Endothelial cell of umbilical vein (primary cell): ENCODE data around the gene SLCO2A1. TPM values are rescaled to one million over a fixed set of nuclear protein-coding genes. Genes with fewer than 3 reads are reported as not detected.

ENCODE experiments used
- BruUV-seq: library from RNA; stranded (reverse); fragments of 400-500 nt; replicated peaks from 2 replicates; lab custom pipeline; 2021; lab: Mats Ljungman, UMichigan
- CTCF ChIA-PET: fragments of 300-600, 350-600 bp; sonication (Branson Sonifier 250); formaldehyde crosslinking; loops from one replicate; lab custom pipeline; 2021; ENCODE audit warnings: antibody characterized with exemption, inconsistent platforms; lab: Charles Lee
- POLR2A ChIA-PET: fragments of 300-600, 350-600 bp; sonication (Branson Sonifier 250); formaldehyde crosslinking; loops from one replicate; lab custom pipeline; 2021; ENCODE audit warnings: antibody characterized with exemption, inconsistent platforms; lab: Charles Lee
- DNase-seq: peaks from one replicate; pipeline ENCODE4 v3.0.0-alpha.2; 2011; ENCODE audit warnings: low read depth, low spot score
- FAIRE-seq: peaks from 2 replicates; lab custom pipeline; 2011; peaks lifted over from hg19 to GRCh38; lab: Jason Lieb, UNC
- H2AFZ ChIP-seq: 2 replicates; pipeline ENCODE4 v1.6.0; 2012; ENCODE audit warnings: low read depth, low read length, control low read depth, inconsistent platforms
- H3K27ac ChIP-seq: 2 replicates; pipeline ENCODE4 v1.5.1; 2011; ENCODE audit warnings: low read depth, mild to moderate bottlenecking, control low read depth, low read length, moderate library complexity; ENCODE audit not compliant: insufficient read depth
- H3K27me3 ChIP-seq, 2 experiments: 2 replicates each; pipeline versions ENCODE4 v1.6.0 to v1.6.1; 2011; ENCODE audit warnings: low read length in 2 of 2, mixed read lengths in 1 of 2; ENCODE audit not compliant: control insufficient read depth in 2 of 2, insufficient read depth in 2 of 2
- H3K36me3 ChIP-seq, 2 experiments: 2 replicates in 1 of 2; 3 replicates in 1 of 2; pipeline ENCODE4 v1.5.1; 2011; ENCODE audit warnings: low read length in 2 of 2, mild to moderate bottlenecking in 1 of 2, moderate library complexity in 1 of 2; ENCODE audit not compliant: control insufficient read depth in 2 of 2, insufficient read depth in 2 of 2; ENCODE audit errors: extremely low read depth in 1 of 2
- H3K4me1 ChIP-seq: 3 replicates; pipeline ENCODE4 v1.5.1; 2011; ENCODE audit warnings: mild to moderate bottlenecking, low read length; ENCODE audit not compliant: control insufficient read depth, insufficient read depth; ENCODE audit errors: extremely low read depth
- H3K4me2 ChIP-seq: 2 replicates; pipeline ENCODE4 v1.6.1; 2011; ENCODE audit warnings: low read length, control low read depth, mixed read lengths; ENCODE audit not compliant: insufficient read depth
- H3K4me3 ChIP-seq, 3 experiments: fragments of 200-600 bp in 1 of 3; sonication (generic), shearing (Covaris generic) in 1 of 3; replicated peaks in 1 of 3; 2 replicates each; pipeline ENCODE4 v1.5.1; 2011 to 2016; ENCODE audit warnings: control low read depth in 3 of 3, low read length in 3 of 3, mild to moderate bottlenecking in 2 of 3, inconsistent platforms in 1 of 3, low read depth in 1 of 3, moderate library complexity in 1 of 3; ENCODE audit not compliant: insufficient read depth in 1 of 3
- H3K79me2 ChIP-seq: 2 replicates; pipeline ENCODE4 v1.6.0; 2012; ENCODE audit warnings: low read length, inconsistent platforms; ENCODE audit not compliant: control insufficient read depth, insufficient read depth
- H3K9ac ChIP-seq: replicated peaks from 2 replicates; pipeline ENCODE3; 2011; ENCODE audit warnings: low read length, control low read depth; ENCODE audit not compliant: insufficient read depth; ENCODE audit errors: extremely low read depth
- H3K9me1 ChIP-seq: replicated peaks from 3 replicates; pipeline ENCODE4 v1.6.0; 2011; ENCODE audit warnings: mild to moderate bottlenecking, low read length; ENCODE audit not compliant: control insufficient read depth, insufficient read depth; ENCODE audit errors: extremely low read depth
- H3K9me3 ChIP-seq: replicated peaks from 2 replicates; pipeline ENCODE4 v1.5.1; 2012; ENCODE audit warnings: low read length, inconsistent platforms; ENCODE audit not compliant: control insufficient read depth, insufficient read depth
- H4K20me1 ChIP-seq: replicated peaks from 2 replicates; pipeline ENCODE3; 2011; ENCODE audit warnings: mild to moderate bottlenecking, low read length; ENCODE audit not compliant: control insufficient read depth, insufficient read depth; ENCODE audit errors: extremely low read depth
- CTCF ChIP-seq, 2 donors: IDR thresholded peaks; 1 replicate in 1 of 2; 2 replicates in 1 of 2; pipeline ENCODE4 v1.5.1; 2011; ENCODE audit warnings: low read length in 2 of 2, mild to moderate bottlenecking in 2 of 2, moderate library complexity in 2 of 2, control low read depth in 1 of 2, inconsistent platforms in 1 of 2, low read depth in 1 of 2; ENCODE audit not compliant: insufficient read depth in 1 of 2; ENCODE audit errors: extremely low read depth in 1 of 2
- FOS ChIP-seq: IDR thresholded peaks from 2 replicates; pipeline ENCODE4 v1.6.1; 2011; ENCODE audit warnings: mild to moderate bottlenecking, low read length, moderate library complexity, borderline replicate concordance; ENCODE audit not compliant: insufficient read depth
- GATA2 ChIP-seq: IDR thresholded peaks from 2 replicates; pipeline ENCODE4 v1.7.0; 2011; ENCODE audit warnings: low read depth, mild to moderate bottlenecking, moderate library complexity, mixed read lengths, low read length; ENCODE audit not compliant: insufficient read length, insufficient read depth
- JUN ChIP-seq: IDR thresholded peaks from 2 replicates; pipeline ENCODE4 v1.6.1; 2011; ENCODE audit warnings: borderline replicate concordance, low read depth; ENCODE audit not compliant: insufficient read length, insufficient read depth
- MAX ChIP-seq: IDR thresholded peaks from 2 replicates; pipeline ENCODE4 v1.6.1; 2011; ENCODE audit not compliant: insufficient read depth, insufficient read length
- MYC ChIP-seq: IDR thresholded peaks from one replicate; pipeline ENCODE4 v1.6.1; 2011; ENCODE audit warnings: mild to moderate bottlenecking, low read depth, low read length
- POLR2A ChIP-seq: IDR thresholded peaks from 2 replicates; pipeline ENCODE4 v1.6.1; 2012; ENCODE audit warnings: low read depth, mild to moderate bottlenecking, control low read depth, low read length
- dilution Hi-C: fragments of 300-500 bp; cut with MboI; formaldehyde crosslinking; loops from one replicate; pipeline ENCODE4 v1.15.0; 2019; ENCODE audit warnings: low sequenced_read_pairs; ENCODE audit not compliant: extremely low pct_ligation_motif_present
- intact Hi-C: fragments of 100-400 bp; cut with micrococcal nuclease; formaldehyde crosslinking; loops from one replicate; pipeline ENCODE4 v1.10.0; 2022
- polyA plus RNA-seq, 4 experiments: library from polyadenylated mRNA; depleted of rRNA in 3 of 4; stranded (reverse) in 3 of 4; unstranded in 1 of 4; fragments of >200 nt; gene quantifications; 2 replicates each; pipeline versions ENCODE4 v1.2.1 to v1.2.3, GENCODE V29; 2011 to 2012; ENCODE audit warnings: missing spikeins in 1 of 4
- total RNA-seq: library from RNA; stranded (reverse); gene quantifications from 2 replicates; pipeline ENCODE4 v1.2.3, GENCODE V29; 2021

SLCO2A1 gene
- total and polyA plus RNA-seq, 2 donors (not counting 3 experiments of a cell fraction or from before 2014, with no cell fraction given), result 1.4 to 11.9 TPM

- Histone ChIP-seq H3K27ac (no peak overlapping the region), H3K4me3 (no peak overlapping the region), H2AFZ (no peak overlapping the region), H3K27me3 (no peaks in the 10 kb centered on the region), H3K9ac (no peak overlapping the region), H3K4me1 (peaks cover 29% of the 10 kb centered on the region), H3K9me1 (no peaks in the 10 kb centered on the region), H3K79me2 (no peaks in the 10 kb centered on the region), H4K20me1 (no peaks in the 10 kb centered on the region), H3K9me3 (no peaks in the 10 kb centered on the region), H3K36me3 (no peaks in the 10 kb centered on the region), H3K4me2 (no peak overlapping the region)
- FAIRE-seq (peak; percentile 46), DNase-seq (peak; percentile 41)
- no TSS peak for BruUV-seq
- intact Hi-C loops (no loop called here), dilution Hi-C loops (no loop called here)
- CTCF ChIA-PET, result no interaction called here
- peak; percentile 86 for TF ChIP-seq GATA2
- no peak for TF ChIP-seq POLR2A
- no peak for TF ChIP-seq CTCF (IDR thresholded peaks at IDR 0.05; ENCODE audit: extremely low read depth in 1 of 2, insufficient read depth in 1 of 2, low read depth in 1 of 2, low read length in 2 of 2)
- TF ChIP-seq FOS, result peak; percentile 24
- TF ChIP-seq JUN, result no peak
- no peak for TF ChIP-seq MAX
- TF ChIP-seq MYC, result no peak
- POLR2A ChIA-PET, result no interaction called here
These were observed 38.5 kb downstream of the SLCO2A1 start for GRCh38 chr3:133991209-133991608.
